CD14-positive monocyte (primary cell): Measurements from ENCODE around the gene ZNF672. TPM values are rescaled to one million over a fixed set of nuclear protein-coding genes. Genes with fewer than 3 reads are reported as not detected.
A peak's percentile ranks its signal among the peaks of the same experiment; 100 is the strongest.

Source experiments
- DNase-seq, 3 donors: peaks; one replicate each; pipeline ENCODE4 v3.0.0-alpha.2; 2011 to 2022
- H2AFZ ChIP-seq: 2 replicates; pipeline ENCODE4 v1.6.0; 2012; ENCODE audit warnings: mild to moderate bottlenecking, low read depth, low read length, inconsistent platforms; ENCODE audit not compliant: insufficient read depth, poor library complexity, severe bottlenecking
- H3K27ac ChIP-seq, 2 donors: 1 replicate in 1 of 2; 2 replicates in 1 of 2; pipeline ENCODE4 v1.5.1; 2012 to 2013; ENCODE audit warnings: low read length in 2 of 2, control low read depth in 1 of 2, inconsistent platforms in 1 of 2, low read depth in 1 of 2, mild to moderate bottlenecking in 1 of 2
- H3K27me3 ChIP-seq, 2 donors: one replicate each; pipeline versions ENCODE4 v1.6.0 to v1.6.1; 2011 to 2013; ENCODE audit warnings: low read length in 2 of 2; ENCODE audit not compliant: control insufficient read depth in 2 of 2, insufficient read depth in 2 of 2
- H3K36me3 ChIP-seq, 2 donors: replicated peaks in 1 of 2; 1 replicate in 1 of 2; 2 replicates in 1 of 2; pipeline versions ENCODE4 v1.5.1 to v1.6.1; 2012 to 2013; ENCODE audit warnings: low read length in 2 of 2, control low read depth in 1 of 2, inconsistent platforms in 1 of 2, mild to moderate bottlenecking in 1 of 2; ENCODE audit not compliant: insufficient read depth in 2 of 2, control insufficient read depth in 1 of 2
- H3K4me1 ChIP-seq, 2 donors: 1 replicate in 1 of 2; 2 replicates in 1 of 2; pipeline versions ENCODE4 v1.5.1 to v1.6.1; 2012 to 2013; ENCODE audit warnings: low read length in 2 of 2, control low read depth in 1 of 2, inconsistent platforms in 1 of 2, mild to moderate bottlenecking in 1 of 2, moderate library complexity in 1 of 2; ENCODE audit not compliant: insufficient read depth in 2 of 2, control insufficient read depth in 1 of 2
- H3K4me2 ChIP-seq: replicated peaks from 2 replicates; pipeline ENCODE3; 2012; ENCODE audit warnings: low read length, moderate library complexity, mild to moderate bottlenecking; ENCODE audit not compliant: poor library complexity, severe bottlenecking; ENCODE audit errors: extremely low read depth
- H3K4me3 ChIP-seq, 3 experiments: fragments of 200-600 bp in 1 of 3; sonication (generic) in 1 of 3; replicated peaks in 1 of 3; 1 replicate in 2 of 3; 2 replicates in 1 of 3; pipeline ENCODE4 v1.5.1; 2011 to 2013; ENCODE audit warnings: low read length in 3 of 3, mild to moderate bottlenecking in 3 of 3, control low read depth in 2 of 3, low read depth in 2 of 3, inconsistent platforms in 1 of 3, moderate library complexity in 1 of 3
- H3K79me2 ChIP-seq: 2 replicates; pipeline ENCODE4 v1.6.0; 2012; ENCODE audit warnings: mild to moderate bottlenecking, control low read depth, inconsistent platforms, low read length, moderate library complexity; ENCODE audit not compliant: insufficient read depth
- H3K9ac ChIP-seq: 2 replicates; pipeline ENCODE4 v1.6.0; 2017; ENCODE audit warnings: low read length, mild to moderate bottlenecking; ENCODE audit not compliant: insufficient read depth, poor library complexity, severe bottlenecking
- H3K9me3 ChIP-seq, 2 donors: replicated peaks in 1 of 2; 1 replicate in 1 of 2; 2 replicates in 1 of 2; pipeline versions ENCODE4 v1.5.1 to v1.6.1; 2012 to 2013; ENCODE audit warnings: low read length in 2 of 2, control low read depth in 1 of 2; ENCODE audit not compliant: control insufficient read depth in 1 of 2, insufficient read depth in 1 of 2
- H4K20me1 ChIP-seq: 2 replicates; pipeline ENCODE4 v1.6.0; 2012; ENCODE audit warnings: mild to moderate bottlenecking, low read length, control low read depth, moderate library complexity; ENCODE audit not compliant: insufficient read depth
- H3K27ac Mint-ChIP-seq, 7 donors: one replicate each; pipeline ENCODE4 v1.8.0; 2020; ENCODE audit warnings: mild to moderate bottlenecking in 7 of 7, mixed read lengths in 7 of 7, moderate library complexity in 6 of 7, inconsistent platforms in 2 of 7
- H3K27me3 Mint-ChIP-seq, 3 donors: one replicate each; pipeline ENCODE4 v1.8.0; 2021 to 2022; ENCODE audit warnings: low read depth in 3 of 3, mild to moderate bottlenecking in 3 of 3, mixed read lengths in 3 of 3, moderate library complexity in 3 of 3, inconsistent platforms in 1 of 3
- H3K36me3 Mint-ChIP-seq, 2 donors: one replicate each; pipeline ENCODE4 v1.8.0; 2020; ENCODE audit warnings: mixed read lengths in 2 of 2, inconsistent platforms in 1 of 2, mild to moderate bottlenecking in 1 of 2
- H3K4me1 Mint-ChIP-seq: one replicate; pipeline ENCODE4 v1.8.0; 2020; ENCODE audit warnings: mild to moderate bottlenecking, mixed read lengths
- H3K4me3 Mint-ChIP-seq, 2 donors: one replicate each; pipeline ENCODE4 v1.8.0; 2020; ENCODE audit warnings: mild to moderate bottlenecking in 2 of 2, mixed read lengths in 2 of 2, moderate library complexity in 1 of 2
- H3K9me3 Mint-ChIP-seq, 7 donors: one replicate each; pipeline ENCODE4 v1.8.0; 2020 to 2022; ENCODE audit warnings: mixed read lengths in 7 of 7, mild to moderate bottlenecking in 6 of 7, moderate library complexity in 6 of 7, inconsistent platforms in 2 of 7
- CTCF ChIP-seq: fragments of 200-600 bp; IDR thresholded peaks from one replicate; pipeline ENCODE4 v1.8.0; 2022; ENCODE audit warnings: antibody characterized with exemption, mild to moderate bottlenecking
- WGBS: methylation state at CpG from one replicate; pipeline ENCODE4 v1.1.5; 2013; ENCODE audit warnings: missing lambda C conversion rate; ENCODE audit not compliant: insufficient coverage; 5-methylcytosine and 5-hydroxymethylcytosine counted together
- intact Hi-C, 2 donors: fragments of 100-400 bp; cut with micrococcal nuclease; formaldehyde crosslinking; loops; one replicate each; pipeline versions ENCODE4 v1.15.0 to v1.15.1; 2023
- polyA plus RNA-seq, 3 donors: library from polyadenylated mRNA; depleted of rRNA in 1 of 3; unstranded in 2 of 3; stranded (reverse) in 1 of 3; fragments of 300-500 nt in 2 of 3; fragments of >200 nt in 1 of 3; fragmentation: Illumina TruSeq in 2 of 3; gene quantifications; 1 replicate in 2 of 3; 2 replicates in 1 of 3; pipeline ENCODE4 v1.2.3, GENCODE V29; 2012 to 2021

The ZNF672 gene
- polyA plus RNA-seq, 3 donors, result 21.2 to 23.9 (median 23.4) TPM

GRCh38 chr1:248817065-248817464, 21.0 kb upstream of the ZNF672 start:
- no peak for TF ChIP-seq CTCF
- Histone ChIP-seq H3K79me2 (peaks cover 52% of the 10 kb centered on the region), H3K27ac (peak overlapping the region; percentile 78 to 88)

GRCh38 chr1:248818505-248819374, 19.3 kb upstream of the ZNF672 start:
- no peaks in the 10 kb centered on the region for H3K9me3 ChIP-seq
- peaks cover 40 to 65% of the 10 kb centered on the region in 2 donors for H3K36me3 ChIP-seq
- Mint-ChIP-seq H3K36me3 (peaks cover 72 to 79% of the 10 kb centered on the region in 2 donors), H3K27ac (peak overlapping the region; percentile 42 to 93 (median 63)), H3K4me1 (peaks cover 76% of the 10 kb centered on the region), H3K4me3 (no peak overlapping the region), H3K27me3 (peaks cover 0 to 3% (median 0%) of the 10 kb centered on the region in 3 donors), H3K9me3 (no peaks in the 10 kb centered on the region)
- H3K27ac ChIP-seq, result peak overlapping the region; percentile 22 to 57
- H2AFZ ChIP-seq, result no peak overlapping the region
- no peak for TF ChIP-seq CTCF
- H3K4me2 ChIP-seq, result no peak overlapping the region
- H3K27me3 ChIP-seq, result no peaks in the 10 kb centered on the region
- 67% methylated on average over 3 of the region's 5 CpGs for WGBS
- H3K9ac ChIP-seq, result no peak overlapping the region
- H3K4me1 ChIP-seq, result peaks cover 68 to 73% of the 10 kb centered on the region in 2 donors
- peaks cover 17% of the 10 kb centered on the region for H4K20me1 ChIP-seq
- intact Hi-C loops, result no loop called here
- no peak overlapping the region for H3K4me3 ChIP-seq
- no peak for DNase-seq
- H3K79me2 ChIP-seq, result peaks cover 68% of the 10 kb centered on the region

More at GRCh38 chr1:248817065-248817464, 21.0 kb upstream of the ZNF672 start:
- peaks cover 61 to 65% of the 10 kb centered on the region in 2 donors for H3K4me1 ChIP-seq
- 3% methylated on average over 4 of the region's 6 CpGs for WGBS
- H2AFZ ChIP-seq, result no peak overlapping the region
- Mint-ChIP-seq H3K27ac (peak overlapping the region; percentile 90 to 96 (median 95)), H3K9me3 (no peaks in the 10 kb centered on the region), H3K27me3 (peaks cover 0 to 4% (median 0%) of the 10 kb centered on the region in 3 donors), H3K36me3 (peaks cover 82 to 87% of the 10 kb centered on the region in 2 donors), H3K4me1 (peaks cover 71% of the 10 kb centered on the region), H3K4me3 (peak overlapping the region in 1 of 2 donors; percentile 72)
- H3K27me3 ChIP-seq, result no peaks in the 10 kb centered on the region
- peaks cover 15% of the 10 kb centered on the region for H4K20me1 ChIP-seq
- peaks cover 56 to 81% of the 10 kb centered on the region in 2 donors for H3K36me3 ChIP-seq
- peak overlapping the region; percentile 29 for H3K9ac ChIP-seq
- DNase-seq, result peak; percentile 80 to 89 (median 86)
- H3K4me2 ChIP-seq, result peak overlapping the region; percentile 57
- no peaks in the 10 kb centered on the region for H3K9me3 ChIP-seq
- intact Hi-C loops, result no loop called here
- peak overlapping the region in 1 of 3 experiments; percentile 55 for H3K4me3 ChIP-seq
